Colonic mucosa (tissue), 2 donors: ENCODE data around the gene CRISP1. TPM values are rescaled to one million over a fixed set of nuclear protein-coding genes. Genes with fewer than 3 reads are reported as not detected.

Experiments
- total RNA-seq, 2 donors: library from RNA; stranded (reverse); fragmentation: NEBNext Ultra II Directional in 1 of 2; extraction: Animal tissue kit (Norgen Biotek cat#: 25700) in 1 of 2; gene quantifications; one replicate each; pipeline ENCODE4 v1.2.1, GENCODE V29; 2021
- donor health status: DM: no; HTN: no; CAD: no.
- donor health status: DM: no; HTN: no; CAD: no.

The CRISP1 gene
- total RNA-seq, 2 donors from 2014 or later: not detected

Other genes starting within 250 kb of the CRISP1 start
- gene RHAG, start 229.7 kb downstream of the CRISP1 start, total RNA-seq: under 1 TPM in 1 of 2 donors, not detected in 1; 0.54 TPM
- not detected for gene CRISP2, start 153.0 kb downstream of the CRISP1 start, total RNA-seq
- not detected for gene CRISP3, start 122.1 kb downstream of the CRISP1 start, total RNA-seq
- gene PGK2, start 79.2 kb downstream of the CRISP1 start, total RNA-seq: not detected
- not detected for gene DEFB114, start 97.6 kb upstream of the CRISP1 start, total RNA-seq
- gene DEFB113, start 103.1 kb upstream of the CRISP1 start, total RNA-seq: not detected
- not detected for gene DEFB110, start 155.5 kb upstream of the CRISP1 start, total RNA-seq
- not detected for gene DEFB112, start 183.4 kb upstream of the CRISP1 start, total RNA-seq